ENCODE results near the gene REEP6. TPM values are rescaled to one million over a fixed set of nuclear protein-coding genes. Genes with fewer than 3 reads are reported as not detected.
"Not testable (repeated sequence)": the region's sequence is repeated elsewhere in the genome, so short reads cannot be mapped to it uniquely, and the experiment has no call there.

Gene REEP6
- total RNA-seq, 2 donors from 2014 or later: 5.0 to 6.4 TPM

DNA sequence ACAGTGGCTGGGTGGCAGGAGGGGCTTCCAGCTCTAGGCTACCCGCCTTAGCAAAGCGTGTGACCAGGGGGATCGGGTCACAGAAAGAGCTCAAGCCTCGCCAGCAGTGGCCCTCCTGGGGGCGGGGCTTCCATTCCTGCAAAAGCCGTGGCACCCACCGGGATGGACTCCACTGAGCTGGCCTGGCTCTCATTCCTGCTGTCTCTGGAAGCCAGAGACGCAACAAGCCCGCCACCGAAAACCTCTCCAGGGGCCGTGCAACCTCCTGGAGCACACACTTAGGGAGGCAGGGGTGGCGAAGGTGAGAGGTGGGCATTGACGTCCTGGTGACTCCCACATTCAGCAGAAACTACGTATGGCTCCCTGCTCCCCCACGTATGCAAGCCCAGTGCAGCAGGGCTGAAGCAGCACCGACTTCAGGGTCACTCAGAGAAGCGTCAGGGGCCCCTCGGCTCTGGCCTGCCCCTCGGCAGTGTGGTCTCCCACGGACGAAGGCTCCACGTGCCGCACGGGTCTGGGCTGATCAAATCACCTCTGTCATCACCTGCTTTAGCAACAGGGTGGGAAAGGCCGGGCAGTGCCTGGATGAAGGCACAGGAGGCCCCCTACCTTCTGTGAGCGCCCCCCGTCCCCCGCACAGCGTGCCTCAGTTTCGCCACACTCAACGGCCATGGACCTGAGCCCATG is 15.1 kb upstream of the REEP6 start:
- no peak for DNase-seq
- H3K9ac ChIP-seq (ENCODE audit: low read depth in 2 of 2, low read length in 2 of 2): no peak overlapping the region
- H3K27me3 ChIP-seq: peaks cover 25% of the 10 kb centered on the region
- H3K4me1 ChIP-seq: peaks cover 14% of the 10 kb centered on the region
- no peak overlapping the region for H3K4me3 ChIP-seq
- intact Hi-C loops (cut with DNase I): no loop called here
- H3K36me3 ChIP-seq: no peaks in the 10 kb centered on the region
- TF ChIP-seq, protein P1, sequence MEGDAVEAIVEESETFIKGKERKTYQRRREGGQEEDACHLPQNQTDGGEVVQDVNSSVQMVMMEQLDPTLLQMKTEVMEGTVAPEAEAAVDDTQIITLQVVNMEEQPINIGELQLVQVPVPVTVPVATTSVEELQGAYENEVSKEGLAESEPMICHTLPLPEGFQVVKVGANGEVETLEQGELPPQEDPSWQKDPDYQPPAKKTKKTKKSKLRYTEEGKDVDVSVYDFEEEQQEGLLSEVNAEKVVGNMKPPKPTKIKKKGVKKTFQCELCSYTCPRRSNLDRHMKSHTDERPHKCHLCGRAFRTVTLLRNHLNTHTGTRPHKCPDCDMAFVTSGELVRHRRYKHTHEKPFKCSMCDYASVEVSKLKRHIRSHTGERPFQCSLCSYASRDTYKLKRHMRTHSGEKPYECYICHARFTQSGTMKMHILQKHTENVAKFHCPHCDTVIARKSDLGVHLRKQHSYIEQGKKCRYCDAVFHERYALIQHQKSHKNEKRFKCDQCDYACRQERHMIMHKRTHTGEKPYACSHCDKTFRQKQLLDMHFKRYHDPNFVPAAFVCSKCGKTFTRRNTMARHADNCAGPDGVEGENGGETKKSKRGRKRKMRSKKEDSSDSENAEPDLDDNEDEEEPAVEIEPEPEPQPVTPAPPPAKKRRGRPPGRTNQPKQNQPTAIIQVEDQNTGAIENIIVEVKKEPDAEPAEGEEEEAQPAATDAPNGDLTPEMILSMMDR (IDR thresholded peaks at IDR 0.05): no peak
- no peaks in the 10 kb centered on the region for H3K9me3 ChIP-seq
- no peak overlapping the region for H3K27ac ChIP-seq

DNA sequence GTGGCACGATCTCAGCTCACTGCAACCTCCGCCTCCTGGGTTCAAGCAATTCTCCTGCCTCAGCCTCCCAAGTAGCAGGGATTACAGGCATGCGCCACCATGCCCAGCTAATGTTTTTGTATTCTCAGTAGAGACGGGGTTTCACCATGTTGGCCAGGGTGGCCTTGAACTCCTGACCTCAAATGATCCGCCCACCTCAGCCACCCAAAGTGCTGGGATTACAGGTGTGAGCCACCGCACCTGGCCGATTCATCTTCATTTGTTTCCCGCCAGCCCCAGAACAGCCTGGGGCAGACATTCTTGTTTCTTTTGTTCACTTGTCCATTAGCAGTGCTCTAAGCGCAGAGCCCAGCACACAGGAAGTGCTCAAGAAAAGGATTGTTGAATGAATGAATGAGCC is 13.9 kb upstream of the REEP6 start:
- H3K4me3 ChIP-seq; H3K4me1 ChIP-seq; H3K27ac ChIP-seq; H3K36me3 ChIP-seq; DNase-seq; H3K9me3 ChIP-seq; H3K9ac ChIP-seq (ENCODE audit: low read depth in 2 of 2, low read length in 2 of 2); intact Hi-C loops (cut with DNase I): not testable (repeated sequence)
- H3K27me3 ChIP-seq: peaks cover 14% of the 10 kb centered on the region

GRCh38 chr19:1478934-1479707 is 11.9 kb upstream of the REEP6 start, which contains the start of gene C19orf25:
C19orf25 (minus strand) TSS chr19:1479215; CDS start chr19:1478903, 312 bp downstream.
- TF ChIP-seq, protein P1 (IDR thresholded peaks at IDR 0.05): no peak
- Histone ChIP-seq H3K27me3 (no peaks in the 10 kb centered on the region), H3K36me3 (no peaks in the 10 kb centered on the region), H3K4me3 (peak within 1 kb of the TSS; percentile 98), H3K9me3 (no peaks in the 10 kb centered on the region), H3K27ac (peak within 1 kb of the TSS; percentile 83), H3K4me1 (peaks cover 6% of the 10 kb centered on the region), H3K9ac (ENCODE audit: low read depth in 2 of 2, low read length in 2 of 2) (peak within 1 kb of the TSS; percentile 62 to 86)
- peak; percentile 97 for DNase-seq
- intact Hi-C loops (cut with DNase I): no loop called here

- intact Hi-C loops (cut with DNase I): no loop called here
- Histone ChIP-seq H3K9ac (ENCODE audit: low read depth in 2 of 2, low read length in 2 of 2) (no peak overlapping the region), H3K4me3 (no peak overlapping the region), H3K36me3 (no peaks in the 10 kb centered on the region), H3K9me3 (no peaks in the 10 kb centered on the region), H3K4me1 (peaks cover 6% of the 10 kb centered on the region), H3K27me3 (no peaks in the 10 kb centered on the region), H3K27ac (no peak overlapping the region)
- TF ChIP-seq, protein P1 (IDR thresholded peaks at IDR 0.05): no peak
- DNase-seq: no peak
These were observed 9.6 kb upstream of the REEP6 start for GRCh38 chr19:1481224-1481892.

GRCh38 chr19:1481893-1482360 is 9.1 kb upstream of the REEP6 start:
- intact Hi-C loops (cut with DNase I): no loop called here
- H3K9me3 ChIP-seq: no peaks in the 10 kb centered on the region
- H3K27ac ChIP-seq: no peak overlapping the region
- H3K9ac ChIP-seq (ENCODE audit: low read depth in 2 of 2, low read length in 2 of 2): no peak overlapping the region
- TF ChIP-seq, protein P1 (IDR thresholded peaks at IDR 0.05): no peak
- no peak for DNase-seq
- H3K27me3 ChIP-seq: no peaks in the 10 kb centered on the region
- H3K4me1 ChIP-seq: peaks cover 6% of the 10 kb centered on the region
- no peaks in the 10 kb centered on the region for H3K36me3 ChIP-seq
- no peak overlapping the region for H3K4me3 ChIP-seq

All from colonic mucosa (tissue), 4 donors.